ENCODE data around the gene EFNA3.

DNA sequence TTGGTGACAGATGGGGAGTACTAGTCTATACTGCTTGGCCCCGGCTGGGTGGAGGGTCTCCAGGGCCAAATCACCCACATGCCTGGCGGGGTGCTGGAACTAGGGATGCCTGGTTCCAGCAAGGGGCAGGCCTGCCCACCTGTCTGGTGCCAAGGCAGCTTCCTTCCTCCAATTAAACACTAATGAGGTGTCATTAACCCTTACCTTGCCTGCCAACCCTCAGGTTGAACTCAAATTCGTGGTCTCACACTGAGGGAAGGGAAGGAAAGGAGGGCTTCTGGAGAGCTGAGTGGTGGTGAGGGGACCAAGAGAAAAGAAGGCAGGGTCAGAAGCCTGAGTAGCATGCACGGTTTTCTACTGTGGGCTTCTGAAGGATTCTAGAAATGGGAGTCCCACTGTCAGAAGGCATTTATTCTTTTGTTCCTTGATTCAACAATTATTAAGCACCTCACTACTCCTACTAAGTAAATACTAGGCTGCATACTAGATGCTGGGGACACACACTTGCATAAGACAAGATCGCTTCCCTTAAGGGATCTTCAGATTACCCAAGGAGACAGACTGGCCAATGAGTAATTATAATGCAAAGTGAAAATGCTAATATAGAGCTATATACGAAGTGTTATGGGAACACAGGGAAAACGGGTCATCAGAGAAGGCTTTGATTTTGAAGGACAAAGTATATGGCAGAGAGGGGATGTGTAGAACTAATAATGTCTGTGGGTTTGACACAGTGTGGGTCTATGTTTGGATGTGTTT lies 5.9 kb upstream of the EFNA3 start:
- TF ChIP-seq, protein P1, sequence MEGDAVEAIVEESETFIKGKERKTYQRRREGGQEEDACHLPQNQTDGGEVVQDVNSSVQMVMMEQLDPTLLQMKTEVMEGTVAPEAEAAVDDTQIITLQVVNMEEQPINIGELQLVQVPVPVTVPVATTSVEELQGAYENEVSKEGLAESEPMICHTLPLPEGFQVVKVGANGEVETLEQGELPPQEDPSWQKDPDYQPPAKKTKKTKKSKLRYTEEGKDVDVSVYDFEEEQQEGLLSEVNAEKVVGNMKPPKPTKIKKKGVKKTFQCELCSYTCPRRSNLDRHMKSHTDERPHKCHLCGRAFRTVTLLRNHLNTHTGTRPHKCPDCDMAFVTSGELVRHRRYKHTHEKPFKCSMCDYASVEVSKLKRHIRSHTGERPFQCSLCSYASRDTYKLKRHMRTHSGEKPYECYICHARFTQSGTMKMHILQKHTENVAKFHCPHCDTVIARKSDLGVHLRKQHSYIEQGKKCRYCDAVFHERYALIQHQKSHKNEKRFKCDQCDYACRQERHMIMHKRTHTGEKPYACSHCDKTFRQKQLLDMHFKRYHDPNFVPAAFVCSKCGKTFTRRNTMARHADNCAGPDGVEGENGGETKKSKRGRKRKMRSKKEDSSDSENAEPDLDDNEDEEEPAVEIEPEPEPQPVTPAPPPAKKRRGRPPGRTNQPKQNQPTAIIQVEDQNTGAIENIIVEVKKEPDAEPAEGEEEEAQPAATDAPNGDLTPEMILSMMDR (IDR thresholded peaks at IDR 0.05), result no peak
- TF ChIP-seq POLR2AphosphoS5 (IDR thresholded peaks at IDR 0.05) (no peak), EP300 (IDR thresholded peaks at IDR 0.05) (no peak), POLR2A (IDR thresholded peaks at IDR 0.05) (no peak)

Measured in suprapubic skin (tissue), 4 donors.